NB4 (cell line): ENCODE measurements around the gene GPR146.
"Not testable (repeated sequence)": the region's sequence is repeated elsewhere in the genome, so short reads cannot be mapped to it uniquely, and the experiment has no call there.

Source experiments
- POLR2A ChIP-seq: IDR thresholded peaks from 2 replicates; pipeline ENCODE4 v1.6.1; 2011; ENCODE audit warnings: mild to moderate bottlenecking; ENCODE audit not compliant: insufficient read length; ENCODE audit errors: extremely low read depth
- TF ChIP-seq, protein P1 (sequence below): IDR thresholded peaks from one replicate; pipeline ENCODE4 v1.5.1; 2012; ENCODE audit warnings: low read depth, low read length

DNA sequence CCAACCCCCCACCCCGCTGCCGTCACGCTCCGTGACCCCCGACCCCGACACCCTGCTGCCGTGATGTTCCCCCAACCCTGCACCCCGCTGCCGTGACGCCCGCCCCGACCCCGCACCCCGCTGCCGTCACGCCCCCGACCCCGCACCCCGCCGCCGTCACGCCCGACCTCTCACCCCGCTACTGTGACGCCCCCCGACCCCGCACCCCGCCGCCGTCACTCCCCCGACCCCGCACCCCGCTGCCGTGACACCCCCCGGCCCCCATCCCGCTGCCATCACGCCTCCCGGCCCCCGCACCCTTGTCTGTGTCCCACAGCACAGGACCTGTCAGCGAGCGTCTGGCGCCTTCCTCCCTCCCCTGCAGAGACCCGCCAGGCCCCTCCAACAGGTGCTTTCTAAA is 29.7 kb downstream of the GPR146 start:
- not testable (repeated sequence) for TF ChIP-seq POLR2A
- TF ChIP-seq, protein P1, sequence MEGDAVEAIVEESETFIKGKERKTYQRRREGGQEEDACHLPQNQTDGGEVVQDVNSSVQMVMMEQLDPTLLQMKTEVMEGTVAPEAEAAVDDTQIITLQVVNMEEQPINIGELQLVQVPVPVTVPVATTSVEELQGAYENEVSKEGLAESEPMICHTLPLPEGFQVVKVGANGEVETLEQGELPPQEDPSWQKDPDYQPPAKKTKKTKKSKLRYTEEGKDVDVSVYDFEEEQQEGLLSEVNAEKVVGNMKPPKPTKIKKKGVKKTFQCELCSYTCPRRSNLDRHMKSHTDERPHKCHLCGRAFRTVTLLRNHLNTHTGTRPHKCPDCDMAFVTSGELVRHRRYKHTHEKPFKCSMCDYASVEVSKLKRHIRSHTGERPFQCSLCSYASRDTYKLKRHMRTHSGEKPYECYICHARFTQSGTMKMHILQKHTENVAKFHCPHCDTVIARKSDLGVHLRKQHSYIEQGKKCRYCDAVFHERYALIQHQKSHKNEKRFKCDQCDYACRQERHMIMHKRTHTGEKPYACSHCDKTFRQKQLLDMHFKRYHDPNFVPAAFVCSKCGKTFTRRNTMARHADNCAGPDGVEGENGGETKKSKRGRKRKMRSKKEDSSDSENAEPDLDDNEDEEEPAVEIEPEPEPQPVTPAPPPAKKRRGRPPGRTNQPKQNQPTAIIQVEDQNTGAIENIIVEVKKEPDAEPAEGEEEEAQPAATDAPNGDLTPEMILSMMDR: not testable (repeated sequence)
